T-helper 2 cell (primary cell): ENCODE results near the gene ZNF675.
A peak's percentile ranks its signal among the peaks of the same experiment; 100 is the strongest.
"Not testable (repeated sequence)": the region's sequence is repeated elsewhere in the genome, so short reads cannot be mapped to it uniquely, and the experiment has no call there.

Experiments
- DNase-seq, 5 experiments: peaks; one replicate each; pipeline versions ENCODE4 v3.0.0 to v3.0.0-alpha.2; 2012 to 2022
- total RNA-seq, 2 donors: gene quantifications; one replicate each; lab custom pipeline; 2026; lab: John Stamatoyannopoulos, UW

ZNF675 gene
- total RNA-seq, result 18.1 to 33.8 reads per million in 2 donors

DNA sequence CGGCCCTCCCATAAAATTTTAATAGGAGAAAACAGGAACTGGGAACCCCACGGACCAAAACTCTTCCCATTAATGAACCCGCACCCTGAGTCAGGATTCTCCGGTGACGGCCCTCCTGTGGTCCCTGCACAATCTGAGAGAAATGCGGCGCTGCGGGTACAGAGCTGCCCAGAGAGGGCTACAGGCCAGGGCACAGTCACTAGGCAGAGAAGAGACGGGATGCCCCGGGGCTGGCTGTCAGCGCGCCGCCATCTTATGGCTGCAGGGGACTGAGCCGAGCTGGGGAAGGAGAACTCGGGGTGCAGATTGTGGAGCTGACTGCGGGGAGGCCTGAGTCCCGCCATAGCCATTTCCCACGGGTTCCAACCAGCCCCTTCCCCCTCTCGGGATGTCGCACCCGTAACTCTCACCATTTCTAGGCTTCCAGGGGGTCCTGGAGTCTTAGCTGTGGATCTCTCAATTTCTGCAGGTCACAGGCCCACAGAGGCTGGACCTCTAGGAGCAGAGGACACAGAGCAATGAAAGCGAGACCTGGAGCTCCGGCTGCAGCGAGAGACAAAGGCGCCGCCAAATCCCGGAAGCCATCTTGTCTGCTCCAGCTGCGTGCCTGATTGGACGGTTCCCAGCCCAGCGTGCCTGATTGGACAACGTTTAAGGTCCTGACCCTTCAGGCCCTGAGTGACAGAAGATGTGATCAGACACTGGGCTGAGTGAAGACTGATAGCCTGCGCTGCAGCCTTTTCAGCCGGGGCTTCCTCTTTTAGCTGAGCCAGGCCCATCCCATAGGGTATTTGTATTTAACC is at the start of gene ZNF675:
ZNF675 (minus strand) TSS at position 592 of the 803 bp plus-strand sequence; CDS start at position 413, 179 bp downstream.
- peak; percentile 71 to 96 (median 82) for DNase-seq

DNA sequence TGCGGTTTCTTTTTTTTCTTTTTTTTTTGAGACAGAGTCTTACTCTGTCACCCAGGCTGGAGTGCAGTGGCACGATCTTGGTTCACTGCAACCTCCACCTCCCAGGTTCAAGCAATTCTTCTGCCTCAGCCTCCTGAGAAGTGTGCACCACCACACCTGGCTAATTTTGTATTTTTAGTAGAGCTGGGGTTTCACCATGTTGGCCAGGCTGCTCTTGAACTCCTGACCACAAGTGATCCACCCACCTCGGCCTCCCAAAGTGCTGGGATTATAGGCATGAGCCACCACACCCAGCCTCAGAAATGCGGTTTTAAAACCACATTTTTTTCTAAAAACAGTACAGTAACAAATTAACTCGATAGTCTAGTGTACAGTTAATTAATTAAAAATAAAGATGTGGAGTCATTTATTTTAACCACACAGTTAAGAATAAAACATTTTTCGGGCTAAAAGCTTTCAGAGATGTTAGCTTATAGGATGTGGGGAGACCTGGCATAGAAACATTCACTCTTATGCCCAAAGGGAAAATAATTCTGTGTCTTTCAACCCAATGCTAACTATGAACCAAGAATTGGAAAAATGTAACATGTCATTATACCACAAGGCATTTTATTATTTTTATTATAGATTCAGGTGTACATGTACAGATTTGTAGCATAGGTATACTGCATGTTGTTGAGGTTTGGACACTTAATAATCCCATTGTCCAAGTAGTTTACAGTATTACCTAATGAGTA is 43.9 kb upstream of the ZNF675 start:
- DNase-seq, result not testable (repeated sequence)

DNA sequence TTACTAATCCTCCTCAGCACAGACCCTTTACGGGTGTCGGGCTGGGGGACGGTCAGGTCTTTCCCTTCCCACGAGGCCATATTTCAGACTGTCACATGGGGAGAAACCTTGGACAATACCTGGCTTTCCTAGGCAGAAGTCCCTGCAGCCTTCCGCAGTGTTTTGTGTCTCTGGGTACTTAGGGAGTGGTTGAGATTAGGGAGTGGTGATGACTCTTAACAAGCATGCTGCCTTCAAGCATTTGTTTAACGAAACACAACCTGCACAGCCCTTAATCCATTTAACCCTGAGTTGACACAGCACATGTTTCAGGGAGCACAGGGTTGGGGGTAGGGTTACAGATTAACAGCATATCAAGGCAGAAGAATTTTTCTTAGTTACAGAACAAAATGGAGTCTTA is 37.1 kb upstream of the ZNF675 start:
- DNase-seq, result not testable (repeated sequence)

DNA sequence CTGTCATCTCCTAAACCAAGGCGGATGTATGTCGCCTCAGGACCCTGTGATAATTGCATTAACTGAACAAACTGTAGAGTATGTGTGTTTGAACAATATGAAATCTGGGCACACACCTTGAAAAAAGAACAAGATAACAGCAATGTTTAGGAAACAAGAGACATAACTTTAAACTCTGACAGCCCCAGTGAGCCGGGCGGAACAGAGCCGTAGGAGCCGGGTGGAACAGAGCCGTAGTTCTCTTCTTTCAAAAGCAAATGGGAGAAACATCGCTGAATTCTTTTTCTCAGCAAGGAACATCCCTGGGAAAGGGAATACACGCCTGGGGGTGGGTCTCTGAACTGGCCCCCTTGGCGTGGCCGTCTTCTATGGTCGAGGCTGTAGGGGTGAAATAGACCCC is 31.8 kb upstream of the ZNF675 start:
- DNase-seq, result no peak

DNA sequence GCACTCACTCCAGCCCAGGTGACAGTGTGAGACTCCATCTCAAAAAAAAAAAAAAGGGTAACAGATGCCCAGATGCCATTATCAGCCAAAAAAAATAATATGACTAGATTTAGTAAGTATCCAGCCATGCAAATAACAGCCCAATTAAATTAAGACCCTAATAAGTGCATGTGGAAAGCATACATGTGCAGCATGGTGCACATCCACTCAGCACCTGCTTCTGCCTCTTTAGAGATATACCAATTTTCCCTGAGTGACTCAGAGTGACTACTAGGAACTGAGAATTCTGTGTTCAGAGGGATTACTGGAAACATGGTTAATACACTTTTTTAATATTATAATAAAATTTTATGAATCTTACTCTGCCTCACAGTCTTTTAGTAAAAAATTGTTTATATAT is 29.8 kb upstream of the ZNF675 start:
- no peak for DNase-seq

DNA sequence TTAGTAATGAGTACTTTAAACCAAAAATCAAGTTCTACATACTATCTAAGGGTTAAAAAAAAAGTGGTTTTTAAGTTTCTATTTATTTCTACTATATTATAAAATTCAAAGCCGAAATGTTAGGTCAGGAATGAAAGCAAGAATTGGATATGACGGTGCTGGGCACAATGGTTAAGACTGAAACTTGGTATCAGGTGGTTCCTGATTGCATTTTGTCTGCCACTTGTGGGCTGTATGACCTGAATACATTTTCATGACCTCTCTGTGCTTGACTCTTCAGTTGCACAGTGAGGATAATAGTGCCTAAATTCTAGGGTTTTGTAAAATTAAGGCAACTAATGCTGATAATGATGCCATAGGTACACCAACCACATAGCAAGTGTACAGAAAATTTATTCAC is 22.3 kb upstream of the ZNF675 start:
- DNase-seq, result no peak

DNA sequence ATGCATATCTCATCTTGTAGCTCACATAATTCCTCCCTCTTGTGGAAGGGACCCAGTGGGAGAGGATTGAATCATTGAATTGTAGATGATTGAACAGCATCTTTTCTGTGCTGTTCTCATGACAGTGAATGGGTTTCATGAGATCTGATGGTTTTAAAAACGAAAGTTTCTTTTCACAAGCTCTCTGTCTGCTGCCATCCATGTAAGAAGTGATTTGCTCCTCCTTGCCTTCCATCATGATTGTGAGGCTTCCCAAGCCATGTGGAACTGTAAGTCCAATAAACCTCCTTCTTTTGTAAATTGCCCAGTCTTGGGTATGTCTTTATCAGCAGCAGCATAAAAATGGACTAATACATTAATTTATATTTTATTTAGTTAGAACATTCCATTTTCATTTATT is 19.6 kb upstream of the ZNF675 start:
- DNase-seq, result no peak

DNA sequence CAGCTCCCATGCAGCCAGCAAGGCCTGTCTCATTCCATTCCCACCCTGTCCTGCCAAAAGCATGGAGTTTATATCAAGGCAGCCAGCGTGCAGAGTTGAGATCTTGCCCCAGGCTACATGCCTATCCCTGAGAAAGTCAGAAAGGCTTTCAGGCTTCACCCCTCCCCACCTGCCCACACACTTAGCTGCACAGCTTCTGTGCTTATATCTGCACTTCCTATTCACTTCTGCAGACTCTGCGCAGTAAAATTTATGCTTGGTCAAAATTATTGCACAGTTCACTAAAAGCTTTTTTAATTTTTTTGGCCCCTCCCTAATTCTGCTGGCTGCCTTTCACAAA is 12.5 kb upstream of the ZNF675 start:
- no peak for DNase-seq

DNA sequence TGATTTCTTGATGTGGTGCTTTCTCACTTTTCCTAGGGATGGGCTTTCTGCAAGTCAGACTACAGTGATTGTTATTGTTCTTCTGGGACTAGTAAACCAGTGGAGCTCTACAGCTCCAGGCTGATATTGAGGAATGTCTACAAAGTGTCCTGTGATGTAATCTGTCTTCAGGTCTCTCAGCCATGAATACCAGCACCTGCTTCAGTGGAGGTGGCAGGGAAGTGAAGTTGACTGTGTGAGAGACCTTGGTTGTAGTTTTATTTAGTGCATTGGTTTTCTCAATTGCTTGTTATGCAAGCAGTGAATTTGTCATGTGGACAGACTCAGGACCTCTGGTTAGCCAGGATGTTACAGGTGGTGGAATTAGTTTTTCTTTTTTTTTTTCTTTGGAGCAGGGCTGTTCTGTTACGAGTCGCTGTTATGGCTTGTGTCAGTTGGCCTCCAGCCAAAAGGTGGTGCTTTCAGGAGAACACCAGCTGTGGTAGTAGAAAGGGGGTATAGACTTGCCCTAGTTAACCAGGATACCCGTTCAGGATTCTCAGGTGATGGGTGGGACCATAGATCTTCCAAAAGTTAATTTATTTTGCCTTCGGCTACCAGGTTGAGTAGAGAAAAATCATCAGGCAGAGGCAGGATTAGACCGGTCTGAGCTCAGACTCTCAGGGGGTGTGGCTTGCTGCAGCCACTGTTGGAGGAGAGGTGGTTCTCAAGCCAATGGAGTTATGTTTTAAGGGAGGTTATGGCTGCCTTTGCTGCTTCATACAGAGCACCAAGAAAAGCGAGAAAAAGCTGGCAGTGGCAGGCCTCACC is 11.9 kb upstream of the ZNF675 start:
- DNase-seq, result no peak

DNA sequence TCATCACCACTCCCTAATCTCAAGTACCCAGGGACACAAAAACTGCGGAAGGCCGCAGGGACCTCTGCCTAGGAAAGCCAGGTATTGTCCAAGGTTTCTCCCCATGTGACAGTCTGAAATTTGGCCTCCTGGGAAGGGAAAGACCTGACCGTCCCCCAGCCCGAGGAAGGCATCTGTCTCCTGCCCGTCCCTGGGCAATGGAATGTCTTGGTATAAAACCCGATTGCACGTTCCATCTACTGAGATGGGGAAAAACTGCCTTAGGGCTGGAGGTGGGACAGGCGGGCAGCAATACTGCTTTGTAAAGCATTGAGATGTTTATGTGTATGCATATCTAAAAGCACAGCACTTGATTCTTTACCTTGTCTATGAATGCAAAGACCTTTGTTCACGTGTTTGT is 5.9 kb upstream of the ZNF675 start:
- not testable (repeated sequence) for DNase-seq

DNA sequence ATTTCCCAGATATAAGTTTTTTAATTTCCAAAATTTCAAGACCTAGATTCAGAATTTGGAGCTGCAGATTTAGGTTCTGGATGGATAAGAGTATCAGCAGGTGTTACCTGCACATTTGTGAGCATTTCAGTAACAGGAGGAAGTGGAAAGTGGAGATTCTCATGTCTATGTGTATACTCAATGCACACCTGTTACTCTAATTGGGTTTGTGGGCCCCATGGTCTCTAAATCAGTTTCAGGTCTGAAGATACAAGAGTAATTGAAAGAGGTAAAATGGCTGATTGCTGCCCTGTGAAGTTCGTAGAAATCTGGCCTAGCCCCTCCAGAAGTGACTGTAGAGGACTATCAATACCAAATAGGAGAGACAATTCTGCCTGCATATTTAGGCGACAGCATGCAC is 13.9 kb downstream of the ZNF675 start:
- no peak for DNase-seq

DNA sequence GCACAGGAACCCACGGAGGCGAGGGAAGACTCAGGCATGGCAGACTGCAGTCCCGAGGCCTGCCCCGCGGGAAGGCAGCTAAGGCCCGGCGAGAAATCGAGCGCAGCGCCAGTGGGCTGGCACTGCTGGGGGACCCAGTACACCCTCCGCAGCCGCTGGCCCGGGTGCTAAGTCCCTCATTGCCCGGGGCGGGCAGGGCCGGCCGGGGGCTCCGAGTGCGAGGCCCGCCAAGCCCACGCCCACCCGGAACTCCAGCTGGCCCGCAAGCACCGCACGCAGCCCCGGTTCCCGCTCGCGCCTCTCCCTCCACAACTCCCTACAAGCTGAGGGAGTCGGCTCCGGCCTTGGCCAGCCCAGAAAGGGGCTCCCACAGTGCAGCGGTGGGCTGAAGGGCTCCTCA is 18.4 kb downstream of the ZNF675 start:
- not testable (repeated sequence) for DNase-seq

DNA sequence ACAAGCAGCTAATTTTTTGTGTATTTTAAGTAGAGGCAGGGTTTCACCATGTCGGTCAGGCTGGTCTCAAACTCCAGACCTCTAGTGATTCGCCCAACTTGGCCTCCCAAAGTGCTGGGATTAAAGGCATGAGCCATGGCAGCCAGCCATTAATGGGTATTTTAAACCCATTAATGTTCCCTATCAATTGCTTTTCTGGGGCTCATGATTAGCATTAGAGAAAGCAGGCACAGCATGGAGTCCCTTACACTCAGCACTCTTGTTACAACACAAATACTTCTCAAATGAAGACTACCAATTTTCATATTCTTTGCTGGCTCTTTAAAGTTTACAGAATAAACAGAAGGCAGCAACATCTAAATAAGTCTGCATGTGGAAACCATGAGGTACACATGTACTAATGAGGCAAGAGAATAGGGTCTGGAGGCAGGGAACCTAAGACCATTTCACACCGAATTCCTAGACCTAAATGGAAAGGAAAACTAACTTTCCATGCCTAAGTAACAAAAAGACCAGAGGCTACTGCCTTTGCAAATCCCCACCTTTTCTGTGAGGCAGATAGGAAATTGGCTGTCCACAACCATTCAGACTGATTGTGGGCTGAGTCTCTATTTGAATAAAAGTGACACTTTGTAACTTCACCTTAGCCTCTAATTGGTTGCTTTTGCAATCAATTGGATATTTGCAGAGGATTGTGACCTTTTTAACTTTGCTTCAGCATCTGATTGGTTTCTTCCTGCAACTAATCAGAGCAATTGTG is 21.2 kb downstream of the ZNF675 start:
- no peak for DNase-seq

DNA sequence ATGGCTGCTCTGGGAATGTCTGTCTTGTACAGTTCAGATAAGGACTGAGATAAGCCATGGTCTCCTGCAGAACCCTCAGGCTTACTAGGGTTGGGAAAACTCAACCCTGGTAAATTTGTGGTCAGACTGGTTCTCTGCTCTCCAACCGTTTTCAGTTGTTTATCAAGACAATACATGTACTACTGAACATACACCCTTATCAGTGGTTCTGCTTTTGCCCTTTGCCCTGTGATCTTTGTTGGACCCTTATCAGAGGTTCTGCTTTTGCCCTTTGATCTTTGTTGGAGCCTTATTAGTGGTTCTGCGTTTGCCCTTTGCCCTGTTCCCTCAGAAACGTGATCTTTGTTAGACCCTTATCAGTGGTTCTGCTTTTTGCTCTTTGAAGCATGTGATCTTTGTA is 37.2 kb downstream of the ZNF675 start:
- DNase-seq, result peak in 1 of 5 experiments; percentile 1
